CD4-positive, CD25-positive, alpha-beta regulatory T cell (primary cell): ENCODE data around the gene TMC3. TPM values are rescaled to one million over a fixed set of nuclear protein-coding genes. Genes with fewer than 3 reads are reported as not detected.

ENCODE experiments used
- ATAC-seq, 2 donors: fragments of 150-1000 bp; cut with Tn5 transposase; one replicate each; pipeline ENCODE4 v1.10.0; 2021; ENCODE audit warnings: low read depth in 2 of 2, moderate number of reproducible peaks in 2 of 2, moderate library complexity in 1 of 2
- DNase-seq, 3 donors: peaks; one replicate each; pipeline versions ENCODE4 v3.0.0 to v3.0.0-alpha.2; 2012 to 2022; ENCODE audit warnings: mixed read lengths in 1 of 3
- H3K27ac ChIP-seq: one replicate; pipeline ENCODE4 v1.7.0; 2013; ENCODE audit warnings: mild to moderate bottlenecking, low read length; ENCODE audit not compliant: insufficient read depth, poor library complexity, severe bottlenecking
- H3K27me3 ChIP-seq: one replicate; pipeline ENCODE4 v1.7.0; 2013; ENCODE audit warnings: low read length; ENCODE audit not compliant: control insufficient read depth, insufficient read depth
- H3K36me3 ChIP-seq: one replicate; pipeline ENCODE4 v1.7.0; 2013; ENCODE audit warnings: mild to moderate bottlenecking, low read length, moderate library complexity; ENCODE audit not compliant: control insufficient read depth, insufficient read depth
- H3K4me1 ChIP-seq: 2 replicates; pipeline ENCODE4 v1.7.0; 2013; ENCODE audit warnings: mild to moderate bottlenecking, low read length; ENCODE audit not compliant: insufficient read depth, control insufficient read depth, poor library complexity, severe bottlenecking
- H3K4me3 ChIP-seq: one replicate; pipeline ENCODE4 v1.7.0; 2013; ENCODE audit warnings: low read depth, mild to moderate bottlenecking, low read length, moderate library complexity
- H3K9me3 ChIP-seq, 2 experiments: 1 replicate in 1 of 2; 2 replicates in 1 of 2; pipeline ENCODE4 v1.7.0; 2013; ENCODE audit warnings: low read length in 2 of 2, mild to moderate bottlenecking in 1 of 2, moderate library complexity in 1 of 2; ENCODE audit not compliant: control insufficient read depth in 2 of 2
- H3K27ac Mint-ChIP-seq, 3 donors: one replicate each; pipeline ENCODE4 v1.8.0; 2020 to 2022; ENCODE audit warnings: mild to moderate bottlenecking in 3 of 3, mixed read lengths in 3 of 3, moderate library complexity in 2 of 3
- H3K27me3 Mint-ChIP-seq: one replicate; pipeline ENCODE4 v1.8.0; 2022; ENCODE audit warnings: mild to moderate bottlenecking, mixed read lengths
- H3K36me3 Mint-ChIP-seq: one replicate; pipeline ENCODE4 v1.8.0; 2020; ENCODE audit warnings: mixed read lengths
- H3K4me1 Mint-ChIP-seq, 4 donors: one replicate each; pipeline ENCODE4 v1.8.0; 2020 to 2022; ENCODE audit warnings: mixed read lengths in 4 of 4, mild to moderate bottlenecking in 1 of 4
- H3K4me3 Mint-ChIP-seq, 4 donors: one replicate each; pipeline ENCODE4 v1.8.0; 2020 to 2022; ENCODE audit warnings: mild to moderate bottlenecking in 4 of 4, mixed read lengths in 4 of 4, moderate library complexity in 3 of 4
- H3K9me3 Mint-ChIP-seq, 7 donors: one replicate each; pipeline ENCODE4 v1.8.0; 2020 to 2022; ENCODE audit warnings: mixed read lengths in 7 of 7, mild to moderate bottlenecking in 3 of 7, moderate library complexity in 2 of 7
- polyA plus RNA-seq, 4 donors: library from polyadenylated mRNA; unstranded; fragments of 300-500 nt; fragmentation: Illumina TruSeq; gene quantifications; one replicate each; pipeline ENCODE4 v1.2.3, GENCODE V29; 2021
- total RNA-seq: library from RNA; stranded (reverse); gene quantifications from one replicate; pipeline ENCODE4 v1.2.3, GENCODE V29; 2022

The TMC3 gene
- total and polyA plus RNA-seq, 5 donors from 2014 or later, result 0.05 to 0.06 TPM; not detected in 3

DNA sequence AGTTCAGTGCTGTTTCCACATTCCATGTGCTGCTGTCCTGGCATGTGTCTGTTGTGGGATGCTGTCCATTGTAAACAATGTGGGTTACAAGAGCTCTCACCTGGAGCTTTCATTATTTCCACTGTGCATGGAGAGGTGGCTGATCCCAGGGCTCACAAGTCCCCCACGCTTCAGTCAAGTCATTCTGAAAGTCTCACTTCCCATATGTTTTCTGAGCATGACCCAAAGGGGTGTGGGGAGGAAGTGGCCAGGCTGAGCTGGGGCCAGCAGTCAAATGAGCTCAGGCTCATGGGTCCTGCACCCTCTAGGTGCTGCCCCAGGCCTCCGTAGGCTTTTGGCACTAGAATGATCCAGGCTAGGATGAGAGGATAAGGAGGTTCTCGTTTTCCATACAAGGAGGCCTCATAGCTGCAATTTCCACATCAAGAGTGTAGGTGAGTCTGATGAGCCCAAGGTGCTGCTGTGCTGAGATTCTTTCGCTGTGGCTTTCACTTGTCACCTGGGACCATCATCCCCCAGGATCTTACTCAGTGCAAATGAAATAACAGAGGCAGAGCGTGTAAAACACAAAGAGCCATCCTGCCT is 72.1 kb downstream of the TMC3 start:
- H3K4me1 Mint-ChIP-seq, result peaks cover 28 to 65% (median 46%) of the 10 kb centered on the region in 4 donors
- Histone ChIP-seq H3K27me3 (no peaks in the 10 kb centered on the region), H3K36me3 (peaks cover 82% of the 10 kb centered on the region), H3K9me3 (no peaks in the 10 kb centered on the region), H3K4me3 (peak overlapping the region; percentile 97), H3K27ac (peak overlapping the region; percentile 94), H3K4me1 (peaks cover 69% of the 10 kb centered on the region)
- ATAC-seq, result no peak
- H3K27me3 Mint-ChIP-seq, result no peaks in the 10 kb centered on the region
- peaks cover 0 to 1% (median 0%) of the 10 kb centered on the region in 7 donors for H3K9me3 Mint-ChIP-seq
- peak overlapping the region; percentile 89 to 100 (median 100) for H3K27ac Mint-ChIP-seq
- H3K4me3 Mint-ChIP-seq, result peak overlapping the region; percentile 99 to 100 (median 100)
- H3K36me3 Mint-ChIP-seq, result peaks cover 93% of the 10 kb centered on the region
- peak in 1 of 3 donors; percentile 61 for DNase-seq

DNA sequence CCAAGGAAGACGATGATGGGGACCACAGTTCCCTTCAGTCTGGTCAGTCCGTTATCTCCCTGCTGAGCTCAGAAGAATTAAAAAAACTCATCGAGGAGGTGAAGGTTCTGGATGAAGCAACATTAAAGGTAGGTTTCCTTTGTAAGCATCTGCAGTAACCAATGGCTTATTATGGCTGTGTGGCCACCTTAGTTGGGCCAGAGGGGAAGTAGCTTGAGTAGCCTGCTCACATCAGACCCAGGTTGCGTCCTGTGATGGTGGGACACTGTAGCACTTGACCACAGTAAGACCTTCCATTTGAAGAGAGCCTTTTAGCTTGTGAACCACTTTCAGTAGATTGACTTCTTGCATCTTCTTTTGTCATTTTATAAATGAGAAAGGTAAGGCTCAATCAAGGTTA is 72.6 kb downstream of the TMC3 start:
- ATAC-seq, result no peak
- Mint-ChIP-seq H3K4me3 (peak overlapping the region; percentile 99 to 100 (median 100)), H3K9me3 (peaks cover 0 to 3% (median 0%) of the 10 kb centered on the region in 7 donors), H3K27ac (peak overlapping the region; percentile 89 to 100 (median 100)), H3K27me3 (no peaks in the 10 kb centered on the region), H3K36me3 (peaks cover 91% of the 10 kb centered on the region), H3K4me1 (peaks cover 28 to 64% (median 46%) of the 10 kb centered on the region in 4 donors)
- peaks cover 69% of the 10 kb centered on the region for H3K4me1 ChIP-seq
- peaks cover 77% of the 10 kb centered on the region for H3K36me3 ChIP-seq
- DNase-seq, result no peak
- no peaks in the 10 kb centered on the region for H3K9me3 ChIP-seq
- peak overlapping the region; percentile 94 for H3K27ac ChIP-seq
- H3K4me3 ChIP-seq, result peak overlapping the region; percentile 97
- no peaks in the 10 kb centered on the region for H3K27me3 ChIP-seq

DNA sequence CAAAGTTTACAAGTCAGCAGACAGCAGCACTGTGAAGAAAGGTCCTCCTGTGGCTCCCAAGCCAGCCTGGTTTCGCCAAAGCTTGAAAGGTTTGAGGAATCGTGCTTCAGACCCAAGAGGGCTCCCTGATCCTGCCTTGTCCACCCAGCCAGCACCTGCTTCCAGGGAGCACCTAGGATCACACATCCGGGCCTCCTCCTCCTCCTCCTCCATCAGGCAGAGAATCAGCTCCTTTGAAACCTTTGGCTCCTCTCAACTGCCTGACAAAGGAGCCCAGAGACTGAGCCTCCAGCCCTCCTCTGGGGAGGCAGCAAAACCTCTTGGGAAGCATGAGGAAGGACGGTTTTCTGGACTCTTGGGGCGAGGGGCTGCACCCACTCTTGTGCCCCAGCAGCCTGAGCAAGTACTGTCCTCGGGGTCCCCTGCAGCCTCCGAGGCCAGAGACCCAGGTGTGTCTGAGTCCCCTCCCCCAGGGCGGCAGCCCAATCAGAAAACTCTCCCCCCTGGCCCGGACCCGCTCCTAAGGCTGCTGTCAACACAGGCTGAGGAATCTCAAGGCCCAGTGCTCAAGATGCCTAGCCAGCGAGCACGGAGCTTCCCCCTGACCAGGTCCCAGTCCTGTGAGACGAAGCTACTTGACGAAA is 74.3 kb downstream of the TMC3 start:
- Mint-ChIP-seq H3K36me3 (peaks cover 79% of the 10 kb centered on the region), H3K4me1 (peaks cover 38 to 64% (median 58%) of the 10 kb centered on the region in 4 donors), H3K27me3 (no peaks in the 10 kb centered on the region), H3K4me3 (peak overlapping the region; percentile 99 to 100 (median 100)), H3K27ac (peak overlapping the region; percentile 89 to 100 (median 94)), H3K9me3 (peaks cover 0 to 3% (median 0%) of the 10 kb centered on the region in 7 donors)
- H3K36me3 ChIP-seq, result peaks cover 60% of the 10 kb centered on the region
- H3K9me3 ChIP-seq, result no peaks in the 10 kb centered on the region
- peaks cover 69% of the 10 kb centered on the region for H3K4me1 ChIP-seq
- H3K27ac ChIP-seq, result peak overlapping the region; percentile 94
- DNase-seq (no peak), ATAC-seq (no peak)
- no peaks in the 10 kb centered on the region for H3K27me3 ChIP-seq
- peak overlapping the region; percentile 97 for H3K4me3 ChIP-seq

DNA sequence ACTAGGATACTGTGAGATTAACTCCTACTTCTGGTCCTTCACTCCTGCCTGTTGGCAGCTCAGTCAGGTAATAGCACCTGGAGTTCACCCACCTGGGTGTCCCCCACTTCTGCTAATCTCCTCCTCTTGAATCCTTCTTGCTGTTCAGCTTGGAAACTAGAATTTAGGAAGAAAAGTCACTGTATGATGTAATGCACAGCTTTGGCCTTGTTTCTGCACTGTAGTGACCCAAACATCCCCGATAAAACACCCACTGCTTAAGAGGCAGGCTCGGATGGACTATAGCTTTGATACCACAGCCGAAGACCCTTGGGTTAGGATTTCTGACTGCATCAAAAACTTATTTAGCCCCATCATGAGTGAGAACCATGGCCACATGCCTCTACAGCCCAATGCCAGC is 74.9 kb downstream of the TMC3 start:
- H3K27me3 ChIP-seq, result no peaks in the 10 kb centered on the region
- no peak for ATAC-seq
- no peaks in the 10 kb centered on the region for H3K27me3 Mint-ChIP-seq
- H3K4me1 Mint-ChIP-seq, result peaks cover 33 to 64% (median 58%) of the 10 kb centered on the region in 4 donors
- peaks cover 54% of the 10 kb centered on the region for H3K36me3 ChIP-seq
- no peak for DNase-seq
- H3K4me1 ChIP-seq, result peaks cover 69% of the 10 kb centered on the region
- peaks cover 0 to 3% (median 0%) of the 10 kb centered on the region in 7 donors for H3K9me3 Mint-ChIP-seq
- no peaks in the 10 kb centered on the region for H3K9me3 ChIP-seq
- H3K36me3 Mint-ChIP-seq, result peaks cover 74% of the 10 kb centered on the region
- H3K4me3 ChIP-seq, result peak overlapping the region; percentile 97
- peak overlapping the region; percentile 99 to 100 (median 100) for H3K4me3 Mint-ChIP-seq
- peak overlapping the region; percentile 94 to 100 (median 98) for H3K27ac Mint-ChIP-seq
- peak overlapping the region; percentile 94 for H3K27ac ChIP-seq

DNA sequence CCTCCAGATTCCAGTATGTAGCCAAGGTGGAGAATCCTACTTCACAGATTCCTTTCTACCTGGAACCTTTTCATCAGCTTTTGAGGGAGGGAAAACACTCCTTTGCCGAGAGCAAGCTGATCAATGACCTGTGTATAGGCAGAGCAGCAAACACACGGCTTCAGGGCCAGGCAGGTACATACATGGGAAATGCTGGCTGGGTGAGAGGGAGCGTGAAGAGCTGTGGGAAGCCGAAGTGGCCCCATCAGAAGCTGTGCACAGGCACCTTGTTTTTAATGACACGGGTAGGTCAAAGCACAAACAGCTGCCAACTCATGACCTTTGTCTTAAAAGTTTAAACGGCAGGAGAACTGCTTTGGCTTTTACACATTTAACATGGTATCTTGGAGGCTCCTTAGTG is 75.4 kb downstream of the TMC3 start:
- Mint-ChIP-seq H3K4me1 (peaks cover 34 to 64% (median 58%) of the 10 kb centered on the region in 4 donors), H3K36me3 (peaks cover 68% of the 10 kb centered on the region), H3K27me3 (no peaks in the 10 kb centered on the region), H3K27ac (peak overlapping the region; percentile 98 to 100 (median 100)), H3K4me3 (peak overlapping the region; percentile 99 to 100 (median 100)), H3K9me3 (peaks cover 0 to 3% (median 0%) of the 10 kb centered on the region in 7 donors)
- H3K27ac ChIP-seq, result peak overlapping the region; percentile 94
- H3K4me1 ChIP-seq, result peaks cover 69% of the 10 kb centered on the region
- no peak for DNase-seq
- H3K27me3 ChIP-seq, result no peaks in the 10 kb centered on the region
- no peaks in the 10 kb centered on the region for H3K9me3 ChIP-seq
- H3K36me3 ChIP-seq, result peaks cover 49% of the 10 kb centered on the region
- peak overlapping the region; percentile 97 for H3K4me3 ChIP-seq
- ATAC-seq, result no peak

DNA sequence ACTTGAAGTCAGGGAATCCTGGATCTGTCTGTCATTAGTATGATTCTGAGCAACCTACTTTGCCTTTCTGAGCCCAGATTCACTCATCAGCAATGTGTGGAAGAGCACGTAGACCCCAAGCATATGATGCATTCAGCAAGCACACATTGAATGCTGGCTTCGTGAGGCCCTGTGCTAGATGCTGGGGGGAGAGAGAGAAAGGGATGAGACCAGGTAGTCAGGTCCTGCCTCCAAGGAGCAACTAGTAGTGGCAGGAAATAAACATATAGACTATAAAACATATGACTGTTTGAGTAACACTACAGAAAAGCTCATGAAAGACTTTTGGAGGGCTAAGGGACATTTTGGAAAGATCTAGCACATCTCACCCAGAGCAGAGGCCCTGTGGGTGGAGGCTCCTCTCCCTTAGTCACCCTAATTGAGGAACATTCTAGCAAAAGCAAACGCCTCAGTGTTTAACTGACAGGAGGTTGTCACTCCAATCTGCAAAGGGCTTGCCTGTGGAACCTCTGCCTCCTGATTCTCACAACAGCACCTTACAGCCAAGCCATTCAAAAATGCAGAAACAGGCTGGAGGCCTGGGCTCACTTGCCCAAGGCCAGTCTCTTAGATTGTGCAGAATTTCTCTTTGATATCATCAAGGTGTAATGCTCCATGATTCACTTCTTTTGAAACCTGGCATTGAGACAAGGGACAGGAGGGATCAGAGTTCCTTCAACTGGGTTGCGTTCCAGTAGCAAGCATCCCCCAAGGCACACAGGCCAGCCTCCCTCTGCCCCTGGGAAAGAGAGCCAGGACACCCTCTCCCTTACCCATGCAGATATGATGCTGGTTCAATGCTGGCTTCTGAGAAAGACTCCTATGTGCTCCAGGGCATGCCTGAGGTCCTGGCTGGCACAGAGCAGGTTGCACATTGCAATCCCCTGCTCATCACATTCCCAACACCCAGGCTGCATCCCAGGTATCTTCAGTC is 76.1 kb downstream of the TMC3 start:
- no peak for ATAC-seq
- Histone ChIP-seq H3K4me1 (peaks cover 69% of the 10 kb centered on the region), H3K27ac (peak overlapping the region; percentile 94), H3K36me3 (peaks cover 42% of the 10 kb centered on the region), H3K9me3 (no peaks in the 10 kb centered on the region), H3K27me3 (no peaks in the 10 kb centered on the region), H3K4me3 (peak overlapping the region; percentile 97)
- Mint-ChIP-seq H3K4me3 (peak overlapping the region; percentile 99 to 100 (median 100)), H3K27ac (peak overlapping the region; percentile 98 to 100 (median 100)), H3K36me3 (peaks cover 61% of the 10 kb centered on the region), H3K4me1 (peaks cover 28 to 64% (median 55%) of the 10 kb centered on the region in 4 donors), H3K27me3 (no peaks in the 10 kb centered on the region), H3K9me3 (peaks cover 0 to 3% (median 0%) of the 10 kb centered on the region in 7 donors)
- peak in 1 of 3 donors; percentile 53 for DNase-seq

DNA sequence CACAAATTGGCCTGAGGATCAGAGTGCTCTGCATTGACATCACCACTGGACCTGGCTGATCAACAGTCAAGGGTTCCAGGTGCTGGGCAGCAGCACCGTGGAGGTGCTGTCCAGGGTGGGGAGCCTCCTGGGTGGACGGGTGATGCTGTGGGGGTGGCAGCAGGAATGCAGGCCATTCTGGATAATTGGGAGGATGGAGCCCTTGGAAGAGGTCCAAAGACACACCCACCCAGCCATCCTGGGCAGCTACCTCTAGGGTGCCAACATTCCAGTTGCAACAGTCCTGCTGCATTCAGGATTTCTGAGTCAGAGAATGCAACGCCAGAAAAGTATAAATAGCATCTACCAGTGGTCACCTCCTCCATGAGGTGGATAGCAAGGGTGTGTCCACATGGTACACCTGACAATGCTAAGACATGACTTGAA is 76.9 kb downstream of the TMC3 start:
- DNase-seq, result no peak
- peaks cover 69% of the 10 kb centered on the region for H3K4me1 ChIP-seq
- Mint-ChIP-seq H3K27ac (peak overlapping the region; percentile 98 to 100 (median 100)), H3K4me3 (peak overlapping the region; percentile 99 to 100 (median 100)), H3K4me1 (peaks cover 28 to 64% (median 55%) of the 10 kb centered on the region in 4 donors), H3K27me3 (no peaks in the 10 kb centered on the region), H3K9me3 (peaks cover 0 to 3% (median 0%) of the 10 kb centered on the region in 7 donors), H3K36me3 (peaks cover 54% of the 10 kb centered on the region)
- no peaks in the 10 kb centered on the region for H3K9me3 ChIP-seq
- peak overlapping the region; percentile 97 for H3K4me3 ChIP-seq
- no peak for ATAC-seq
- H3K27ac ChIP-seq, result peak overlapping the region; percentile 94
- H3K36me3 ChIP-seq, result peaks cover 34% of the 10 kb centered on the region
- no peaks in the 10 kb centered on the region for H3K27me3 ChIP-seq
